ENCODE data around the gene RARRES2.

RARRES2 gene

GRCh38 chr7:150338166-150338829, 3.1 kb downstream of the RARRES2 start:
- TF ChIP-seq CREB5 (CRISPR knock-in tag; IDR thresholded peaks at IDR 0.05; ENCODE audit: low read depth) (no peak), CSDC2 (CRISPR knock-in tag; IDR thresholded peaks at IDR 0.05) (no peak), ZFP30 (CRISPR knock-in tag; IDR thresholded peaks at IDR 0.05) (no peak), BACH2 (CRISPR knock-in tag; IDR thresholded peaks at IDR 0.05; ENCODE audit: borderline replicate concordance) (no peak), ARNTL (CRISPR knock-in tag; IDR thresholded peaks at IDR 0.05; ENCODE audit: borderline replicate concordance, low read depth) (no peak), ZC3H10 (CRISPR knock-in tag; IDR thresholded peaks at IDR 0.05) (no peak), POU6F1 (CRISPR knock-in tag; IDR thresholded peaks at IDR 0.05; ENCODE audit: borderline replicate concordance, low read depth) (no peak), ZNF8 (CRISPR knock-in tag; IDR thresholded peaks at IDR 0.05) (no peak), ESRRG (CRISPR knock-in tag; IDR thresholded peaks at IDR 0.05) (no peak), ZNF565 (CRISPR knock-in tag; conservative IDR thresholded peaks at IDR 0.05; ENCODE audit: low read depth) (no peak), SNAI2 (CRISPR knock-in tag; IDR thresholded peaks at IDR 0.05) (no peak), PPARA (CRISPR knock-in tag; IDR thresholded peaks at IDR 0.05; ENCODE audit: borderline replicate concordance) (no peak), TCF4 (CRISPR knock-in tag; IDR thresholded peaks at IDR 0.05; ENCODE audit: borderline replicate concordance) (no peak), ZFP3 (CRISPR knock-in tag; IDR thresholded peaks at IDR 0.05) (no peak), CSRNP3 (CRISPR knock-in tag; IDR thresholded peaks at IDR 0.05) (no peak), ZNF70 (CRISPR knock-in tag; IDR thresholded peaks at IDR 0.05) (no peak), OSR1 (CRISPR knock-in tag; IDR thresholded peaks at IDR 0.05) (no peak)
- ATAC-seq: no peak

GRCh38 chr7:150337659-150338081, 3.8 kb downstream of the RARRES2 start:
- no peak for ATAC-seq
- no peak for TF ChIP-seq CSDC2 (CRISPR knock-in tag; IDR thresholded peaks at IDR 0.05)

GRCh38 chr7:150337179-150337578, 4.2 kb downstream of the RARRES2 start:
- ATAC-seq: no peak
- TF ChIP-seq ZNF70 (CRISPR knock-in tag; IDR thresholded peaks at IDR 0.05): no peak
- no peak for TF ChIP-seq BACH2 (CRISPR knock-in tag; IDR thresholded peaks at IDR 0.05; ENCODE audit: borderline replicate concordance)
- no peak for TF ChIP-seq OSR1 (CRISPR knock-in tag; IDR thresholded peaks at IDR 0.05)
- TF ChIP-seq CSRNP3 (CRISPR knock-in tag; IDR thresholded peaks at IDR 0.05): no peak
- TF ChIP-seq ISL1 (CRISPR knock-in tag; IDR thresholded peaks at IDR 0.05): no peak
- no peak for TF ChIP-seq PATZ1 (CRISPR knock-in tag; IDR thresholded peaks at IDR 0.05; ENCODE audit: borderline replicate concordance)
- TF ChIP-seq ZC3H10 (CRISPR knock-in tag; IDR thresholded peaks at IDR 0.05): no peak
- no peak for TF ChIP-seq TOX (CRISPR knock-in tag; IDR thresholded peaks at IDR 0.05; ENCODE audit: borderline replicate concordance)
- TF ChIP-seq TSHZ2 (CRISPR knock-in tag; IDR thresholded peaks at IDR 0.05): no peak
- TF ChIP-seq ESRRG (CRISPR knock-in tag; IDR thresholded peaks at IDR 0.05): no peak
- no peak for TF ChIP-seq ZNF565 (CRISPR knock-in tag; conservative IDR thresholded peaks at IDR 0.05; ENCODE audit: low read depth)
- no peak for TF ChIP-seq GLIS3 (CRISPR knock-in tag; IDR thresholded peaks at IDR 0.05)
- no peak for TF ChIP-seq SNAI2 (CRISPR knock-in tag; IDR thresholded peaks at IDR 0.05)

All from SK-N-SH treated with all-trans-retinoic acid at 6 μM for 48 hours (cell line).